Measurements from ENCODE around the gene FIBCD1.
"Not testable (repeated sequence)": the region's sequence is repeated elsewhere in the genome, so short reads cannot be mapped to it uniquely, and the experiment has no call there.

The FIBCD1 gene

GRCh38 chr9:130973686-130974281 is 34.7 kb upstream of the FIBCD1 start:
- DNase-seq (ENCODE audit: low read depth) = no peak

- DNase-seq (ENCODE audit: low read depth) = no peak
These were observed 34.1 kb upstream of the FIBCD1 start for GRCh38 chr9:130972957-130973685.

- no peak for DNase-seq (ENCODE audit: low read depth)
These were observed 33.4 kb upstream of the FIBCD1 start for GRCh38 chr9:130972277-130972956.

- no peak for DNase-seq (ENCODE audit: low read depth)
These were observed 32.3 kb upstream of the FIBCD1 start for GRCh38 chr9:130971294-130971849.

- DNase-seq (ENCODE audit: low read depth) = no peak
These were observed 31.8 kb upstream of the FIBCD1 start for GRCh38 chr9:130970855-130971254.

- DNase-seq (ENCODE audit: low read depth) = no peak
These were observed 31.0 kb upstream of the FIBCD1 start for GRCh38 chr9:130970052-130970451.

- no peak for DNase-seq (ENCODE audit: low read depth)
These were observed 26.6 kb upstream of the FIBCD1 start for GRCh38 chr9:130965680-130966079.

- no peak for DNase-seq (ENCODE audit: low read depth)
These were observed 24.9 kb upstream of the FIBCD1 start for GRCh38 chr9:130963916-130964315.

- DNase-seq (ENCODE audit: low read depth) = no peak
These were observed 24.4 kb upstream of the FIBCD1 start for GRCh38 chr9:130963337-130963908.

GRCh38 chr9:130962418-130963316 is 23.6 kb upstream of the FIBCD1 start:
- peak; percentile 80 for DNase-seq (ENCODE audit: low read depth)

- DNase-seq (ENCODE audit: low read depth) = no peak
These were observed 22.7 kb upstream of the FIBCD1 start for GRCh38 chr9:130961511-130962300.

- no peak for DNase-seq (ENCODE audit: low read depth)
These were observed 21.7 kb upstream of the FIBCD1 start for GRCh38 chr9:130960522-130961378.

GRCh38 chr9:130959809-130960334 is 20.8 kb upstream of the FIBCD1 start:
- DNase-seq (ENCODE audit: low read depth) = no peak

- DNase-seq (ENCODE audit: low read depth) = not testable (repeated sequence)
These were observed 19.5 kb upstream of the FIBCD1 start for GRCh38 chr9:130958564-130958963.

- DNase-seq (ENCODE audit: low read depth) = no peak
These were observed 18.6 kb upstream of the FIBCD1 start for GRCh38 chr9:130957451-130958203.

- DNase-seq (ENCODE audit: low read depth) = no peak
These were observed 17.8 kb upstream of the FIBCD1 start for GRCh38 chr9:130956636-130957450.

- no peak for DNase-seq (ENCODE audit: low read depth)
These were observed 17.0 kb upstream of the FIBCD1 start for GRCh38 chr9:130955947-130956621.
